Right lobe of liver (tissue), 6 donors: ENCODE results near the gene PINK1. TPM values are rescaled to one million over a fixed set of nuclear protein-coding genes. Genes with fewer than 3 reads are reported as not detected.

Experiments
- ATAC-seq, 4 donors: fragments of 200-7000 bp; cut with Tn5 transposase; one replicate each; pipeline ENCODE4 v1.9.1; 2020; ENCODE audit warnings: mild to moderate bottlenecking in 4 of 4, moderate library complexity in 4 of 4
- DNase-seq, 3 donors: peaks; one replicate each; pipeline ENCODE4 v3.0.0-alpha.2; 2020
- H3K27ac ChIP-seq, 3 donors: fragments of 200-600 bp; one replicate each; pipeline ENCODE4 v1.8.0; 2022
- H3K27me3 ChIP-seq, 2 donors: fragments of 200-600 bp; one replicate each; pipeline ENCODE4 v1.8.0; 2022
- H3K36me3 ChIP-seq, 4 donors: fragments of 200-600 bp; sonication (generic) in 1 of 4; one replicate each; pipeline versions ENCODE4 v1.5.1 to v1.8.0; 2017 to 2022; ENCODE audit warnings: control low read depth in 1 of 4
- H3K4me1 ChIP-seq, 4 donors: fragments of 200-600 bp; sonication (generic) in 1 of 4; one replicate each; pipeline versions ENCODE4 v1.5.1 to v1.8.0; 2017 to 2022; ENCODE audit warnings: control low read depth in 1 of 4
- H3K4me3 ChIP-seq, 3 donors: fragments of 200-600 bp; one replicate each; pipeline ENCODE4 v1.8.0; 2022
- H3K9me3 ChIP-seq, 4 donors: fragments of 200-600 bp; sonication (generic) in 1 of 4; one replicate each; pipeline versions ENCODE4 v1.5.1 to v1.8.0; 2017 to 2022; ENCODE audit warnings: control low read depth in 1 of 4
- CTCF ChIP-seq, 4 donors: fragments of 200-600 bp in 3 of 4; fragments of 450-650 bp in 1 of 4; IDR thresholded peaks; one replicate each; pipeline versions ENCODE4 v1.5.1 to v1.8.0; 2016 to 2022; ENCODE audit warnings: antibody characterized with exemption in 4 of 4, mild to moderate bottlenecking in 2 of 4
- POLR2A ChIP-seq: fragments of 450-650 bp; IDR thresholded peaks from one replicate; pipeline ENCODE4 v1.6.1; 2017; ENCODE audit warnings: antibody characterized with exemption, mild to moderate bottlenecking
- WGBS: methylation state at CpG from one replicate; pipeline ENCODE4 v1.1.6; 2018; ENCODE audit warnings: low coverage, low lambda C conversion rate; ENCODE audit not compliant: insufficient coverage; ENCODE audit errors: missing lambda C conversion rate; 5-methylcytosine and 5-hydroxymethylcytosine counted together
- intact Hi-C, 2 donors: fragments of 100-400 bp; cut with DNase I; formaldehyde crosslinking; loops; one replicate each; pipeline versions ENCODE4 v1.11.2 to v1.14.1; 2022
- total RNA-seq, 6 experiments: library from RNA; depleted of rRNA in 2 of 6; stranded (reverse); fragments of >200 nt in 2 of 6; fragmentation: NEBNext Ultra II Directional in 3 of 6; extraction: Animal tissue kit (Norgen Biotek cat#: 25700) in 3 of 6; gene quantifications; one replicate each; pipeline versions ENCODE4 v1.1.0 to v1.2.4, GENCODE V29; 2016 to 2023
- donor health status: DM: no; HTN: yes; CAD: no.
- donor health status: DM: no; HTN: no; CAD: no.
- donor health status: DM: no; HTN: no; CAD: no.
- donor health status: DM: no; HTN: yes; CAD: no.
- donor health status: DM: no; HTN: yes; CAD: no.

The PINK1 gene
- total RNA-seq, 6 experiments from 2014 or later, result 67.3 to 94.1 (median 83.0) TPM

GRCh38 chr1:20691872-20692271, 58.6 kb downstream of the PINK1 start:
- intact Hi-C loops, result loop anchor here in 1 of 2 donors (10.0 kb wide), 1 partner anchor 503 kb away; no protein-coding TSS in a partner anchor
- TF ChIP-seq POLR2A (no peak), CTCF (IDR thresholded peaks at IDR 0.05) (no peak)
- Histone ChIP-seq H3K36me3 (no peaks in the 10 kb centered on the region), H3K27ac (no peak overlapping the region), H3K4me3 (no peak overlapping the region), H3K9me3 (no peaks in the 10 kb centered on the region), H3K4me1 (no peaks in the 10 kb centered on the region), H3K27me3 (no peaks in the 10 kb centered on the region)
- WGBS, result 89% methylated on average over 1 of the region's 1 CpG
- DNase-seq, result no peak
- ATAC-seq, result no peak

GRCh38 chr1:20693623-20694022, 60.4 kb downstream of the PINK1 start:
- Histone ChIP-seq H3K27me3 (no peaks in the 10 kb centered on the region), H3K9me3 (no peaks in the 10 kb centered on the region), H3K27ac (no peak overlapping the region), H3K36me3 (no peaks in the 10 kb centered on the region), H3K4me1 (no peaks in the 10 kb centered on the region), H3K4me3 (no peak overlapping the region)
- no peak for TF ChIP-seq CTCF (IDR thresholded peaks at IDR 0.05)
- TF ChIP-seq POLR2A, result no peak
- 83% methylated on average over 2 of the region's 2 CpGs for WGBS
- ATAC-seq, result no peak
- no peak for DNase-seq
- intact Hi-C loops, result loop anchor here in 1 of 2 donors (10.0 kb wide), 1 partner anchor 501 kb away; no protein-coding TSS in a partner anchor

GRCh38 chr1:20695515-20695914, 62.3 kb downstream of the PINK1 start:
- WGBS, result 82% methylated on average over 10 of the region's 10 CpGs
- DNase-seq, result no peak
- intact Hi-C loops, result loop anchor here (5.0 to 10.0 kb wide), 2 partner anchors 499 to 502 kb away; no protein-coding TSS in a partner anchor
- ATAC-seq, result no peak
- H3K27ac ChIP-seq, result no peak overlapping the region
- no peaks in the 10 kb centered on the region for H3K9me3 ChIP-seq
- no peaks in the 10 kb centered on the region for H3K27me3 ChIP-seq
- no peaks in the 10 kb centered on the region for H3K4me1 ChIP-seq
- H3K36me3 ChIP-seq, result no peaks in the 10 kb centered on the region
- TF ChIP-seq CTCF (IDR thresholded peaks at IDR 0.05) (no peak), POLR2A (no peak)
- H3K4me3 ChIP-seq, result no peak overlapping the region

GRCh38 chr1:20696397-20697333, 63.4 kb downstream of the PINK1 start:
- TF ChIP-seq CTCF (IDR thresholded peaks at IDR 0.05) (peak; percentile 82 to 93 (median 89)), POLR2A (peak; percentile 24)

More at GRCh38 chr1:20696397-20697333, 63.4 kb downstream of the PINK1 start:
- H3K36me3 ChIP-seq, result no peaks in the 10 kb centered on the region
- H3K4me3 ChIP-seq, result peak overlapping the region; percentile 45 to 61 (median 56)
- intact Hi-C loops, result loop anchor here (5.0 to 10.0 kb wide), 2 partner anchors 498 to 501 kb away; no protein-coding TSS in a partner anchor
- H3K4me1 ChIP-seq, result no peaks in the 10 kb centered on the region
- DNase-seq (peak; percentile 80 to 85 (median 85)), ATAC-seq (peak; percentile 92 to 96 (median 92))
- H3K27ac ChIP-seq, result peak overlapping the region; percentile 21 to 64 (median 27)
- H3K9me3 ChIP-seq, result no peaks in the 10 kb centered on the region
- H3K27me3 ChIP-seq, result no peaks in the 10 kb centered on the region
- WGBS, result 7% methylated on average over 7 of the region's 46 CpGs
